NCI-H446 (cell line): Measurements from ENCODE around the gene RNF123.

Source experiments
- DNase-seq, 2 experiments: peaks; one replicate each; lab custom pipeline; 2025; lab: John Stamatoyannopoulos, UW

RNF123 gene

GRCh38 chr3:49689046-49689907 is at the start of gene RNF123, which contains the start of gene MST1:
RNF123 (plus strand) TSS chr3:49689557; CDS start chr3:49691166, 1,609 bp downstream.
MST1 (minus strand) TSS chr3:49689474; CDS start chr3:49688691, 783 bp downstream.
- DNase-seq: no peak

GRCh38 chr3:49641292-49641691 is 48.1 kb upstream of the RNF123 start:
- DNase-seq: no peak

- no peak for DNase-seq
Measured at GRCh38 chr3:49641921-49642707, 47.2 kb upstream of the RNF123 start.

GRCh38 chr3:49642708-49643145 is 46.6 kb upstream of the RNF123 start:
- no peak for DNase-seq

- no peak for DNase-seq
Measured at GRCh38 chr3:49644684-49645083, 44.7 kb upstream of the RNF123 start.

GRCh38 chr3:49646236-49646635 is 43.1 kb upstream of the RNF123 start:
- no peak for DNase-seq

- DNase-seq: no peak
Measured at GRCh38 chr3:49647741-49648140, 41.6 kb upstream of the RNF123 start.

GRCh38 chr3:49648354-49649019 is 40.9 kb upstream of the RNF123 start:
- no peak for DNase-seq

GRCh38 chr3:49649576-49649975 is 39.8 kb upstream of the RNF123 start:
- DNase-seq: no peak

GRCh38 chr3:49650177-49650576 is 39.2 kb upstream of the RNF123 start:
- no peak for DNase-seq

- no peak for DNase-seq
Measured at GRCh38 chr3:49650637-49651036, 38.7 kb upstream of the RNF123 start.

- DNase-seq: no peak
Measured at GRCh38 chr3:49652218-49652902, 37.0 kb upstream of the RNF123 start.

GRCh38 chr3:49652903-49653415 is 36.4 kb upstream of the RNF123 start:
- DNase-seq: no peak

GRCh38 chr3:49653621-49654020 is 35.7 kb upstream of the RNF123 start:
- DNase-seq: no peak

- no peak for DNase-seq
Measured at GRCh38 chr3:49654176-49654825, 35.1 kb upstream of the RNF123 start.

GRCh38 chr3:49654955-49655556 is 34.3 kb upstream of the RNF123 start:
- DNase-seq: no peak

- DNase-seq: no peak
Measured at GRCh38 chr3:49655731-49656285, 33.5 kb upstream of the RNF123 start.

GRCh38 chr3:49656541-49657112 is 32.7 kb upstream of the RNF123 start:
- no peak for DNase-seq

GRCh38 chr3:49657208-49657915 is 32.0 kb upstream of the RNF123 start:
- no peak for DNase-seq
